22Rv1 (cell line): Measurements from ENCODE around the gene AHCYL1.

ENCODE experiments used
- H3K27ac ChIP-seq: fragments of 450-650 bp; 2 replicates; pipeline ENCODE4 v1.5.1; 2017
- ZFX ChIP-seq: fragments of 450-650 bp; IDR thresholded peaks from 2 replicates; pipeline ENCODE4 v1.6.1; 2017; ENCODE audit warnings: antibody characterized with exemption, borderline replicate concordance
- TF ChIP-seq, protein P1 (sequence below): fragments of 450-650 bp; IDR thresholded peaks from 2 replicates; pipeline ENCODE4 v1.5.1; 2017; ENCODE audit warnings: mild to moderate bottlenecking

The AHCYL1 gene

GRCh38 chr1:109976762-109977161, 7.8 kb upstream of the AHCYL1 start:
- no peak overlapping the region for H3K27ac ChIP-seq

DNA sequence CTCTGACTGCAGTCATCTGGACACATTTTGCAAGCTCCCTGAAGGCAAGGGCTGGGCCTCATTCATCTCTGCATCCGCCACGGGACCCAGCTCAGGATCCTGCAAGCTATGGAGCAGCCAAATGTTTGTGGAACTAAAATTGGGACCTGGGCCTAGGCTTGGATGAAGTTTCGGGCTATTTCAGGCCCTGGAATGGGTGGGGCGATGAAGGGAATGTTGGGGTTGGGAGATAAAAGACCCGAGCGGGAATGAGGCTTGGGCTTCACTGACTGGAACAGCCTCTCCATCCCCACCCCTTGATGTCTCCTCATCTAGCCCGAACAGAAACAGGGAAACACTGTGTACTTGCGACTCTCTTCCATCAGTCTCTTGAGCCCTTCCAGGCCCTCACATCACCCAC, 7.3 kb upstream of the AHCYL1 start:
- no peak for TF ChIP-seq ZFX
- TF ChIP-seq, protein P1, sequence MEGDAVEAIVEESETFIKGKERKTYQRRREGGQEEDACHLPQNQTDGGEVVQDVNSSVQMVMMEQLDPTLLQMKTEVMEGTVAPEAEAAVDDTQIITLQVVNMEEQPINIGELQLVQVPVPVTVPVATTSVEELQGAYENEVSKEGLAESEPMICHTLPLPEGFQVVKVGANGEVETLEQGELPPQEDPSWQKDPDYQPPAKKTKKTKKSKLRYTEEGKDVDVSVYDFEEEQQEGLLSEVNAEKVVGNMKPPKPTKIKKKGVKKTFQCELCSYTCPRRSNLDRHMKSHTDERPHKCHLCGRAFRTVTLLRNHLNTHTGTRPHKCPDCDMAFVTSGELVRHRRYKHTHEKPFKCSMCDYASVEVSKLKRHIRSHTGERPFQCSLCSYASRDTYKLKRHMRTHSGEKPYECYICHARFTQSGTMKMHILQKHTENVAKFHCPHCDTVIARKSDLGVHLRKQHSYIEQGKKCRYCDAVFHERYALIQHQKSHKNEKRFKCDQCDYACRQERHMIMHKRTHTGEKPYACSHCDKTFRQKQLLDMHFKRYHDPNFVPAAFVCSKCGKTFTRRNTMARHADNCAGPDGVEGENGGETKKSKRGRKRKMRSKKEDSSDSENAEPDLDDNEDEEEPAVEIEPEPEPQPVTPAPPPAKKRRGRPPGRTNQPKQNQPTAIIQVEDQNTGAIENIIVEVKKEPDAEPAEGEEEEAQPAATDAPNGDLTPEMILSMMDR = no peak
- H3K27ac ChIP-seq = no peak overlapping the region

More at GRCh38 chr1:109976762-109977161, 7.8 kb upstream of the AHCYL1 start:
- TF ChIP-seq, protein P1 = no peak
- TF ChIP-seq ZFX = no peak

- TF ChIP-seq ZFX = no peak
- TF ChIP-seq, protein P1 = no peak
- no peak overlapping the region for H3K27ac ChIP-seq
Observed at GRCh38 chr1:109977657-109978378, 6.7 kb upstream of the AHCYL1 start.

DNA sequence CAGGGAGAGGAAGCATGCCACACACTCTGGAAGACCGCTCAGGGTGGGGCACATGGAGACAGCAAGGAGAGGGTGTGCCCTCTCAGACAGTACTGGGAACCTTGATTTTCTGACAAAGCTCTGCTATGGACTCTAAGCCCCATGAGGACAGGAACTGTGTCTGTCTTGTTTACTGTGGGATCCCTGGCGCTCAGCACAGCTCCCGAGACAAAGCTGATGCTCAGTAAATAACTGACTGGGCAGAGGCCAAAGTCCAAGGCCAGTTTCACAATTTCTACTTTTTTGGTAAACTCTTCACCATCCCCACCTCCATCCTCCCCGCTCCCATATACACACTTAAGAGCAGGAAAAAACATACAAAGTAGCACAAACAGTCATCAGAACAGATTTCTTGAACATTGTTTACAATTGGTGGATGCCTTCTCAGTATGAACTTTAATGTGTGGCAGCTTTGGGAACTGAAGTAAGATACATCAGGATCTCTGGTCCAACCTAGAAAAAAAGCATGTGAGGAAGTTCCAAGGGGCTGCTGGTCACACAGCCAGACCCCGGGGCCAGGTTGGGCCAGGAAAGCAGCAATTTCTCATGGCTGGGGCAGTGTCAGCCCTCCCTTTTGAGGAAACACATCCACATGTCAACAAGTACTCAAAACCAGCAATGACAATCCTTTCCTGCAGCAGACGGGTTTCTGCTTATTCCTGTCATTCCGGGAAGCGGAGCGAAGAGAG, 5.6 kb upstream of the AHCYL1 start:
- no peak for TF ChIP-seq ZFX
- TF ChIP-seq, protein P1 = no peak
- H3K27ac ChIP-seq = no peak overlapping the region

GRCh38 chr1:109979489-109980091, 5.0 kb upstream of the AHCYL1 start:
- no peak for TF ChIP-seq ZFX
- TF ChIP-seq, protein P1 = no peak
- no peak overlapping the region for H3K27ac ChIP-seq

- no peak overlapping the region for H3K27ac ChIP-seq
- no peak for TF ChIP-seq ZFX
- TF ChIP-seq, protein P1 = peak; percentile 74
Observed at GRCh38 chr1:109980324-109981003, 4.1 kb upstream of the AHCYL1 start.
